ENCODE measurements around the gene CD247. TPM values are rescaled to one million over a fixed set of nuclear protein-coding genes. Genes with fewer than 3 reads are reported as not detected.

Gene CD247
- total RNA-seq, 3 donors from 2014 or later: 4.6 to 6.1 (median 4.6) TPM

- ATAC-seq: peak; percentile 99
- Histone ChIP-seq H3K9me3 (no peaks in the 10 kb centered on the region), H3K4me3 (no peak overlapping the region), H3K36me3 (ENCODE audit: low read depth) (no peaks in the 10 kb centered on the region), H3K4me1 (ENCODE audit: low read depth) (peaks cover 18% of the 10 kb centered on the region)
- DNase-seq: peak; percentile 95 to 98 (median 98)
- intact Hi-C loops (cut with DNase I, micrococcal nuclease): loop anchor here in 1 of 2 donors (5.0 kb wide), 1 partner anchor 375 kb away; no protein-coding TSS in a partner anchor
- peak; percentile 63 for TF ChIP-seq CTCF (IDR thresholded peaks at IDR 0.05)
Observed at GRCh38 chr1:167442142-167442848, 76.0 kb downstream of the CD247 start.

DNA sequence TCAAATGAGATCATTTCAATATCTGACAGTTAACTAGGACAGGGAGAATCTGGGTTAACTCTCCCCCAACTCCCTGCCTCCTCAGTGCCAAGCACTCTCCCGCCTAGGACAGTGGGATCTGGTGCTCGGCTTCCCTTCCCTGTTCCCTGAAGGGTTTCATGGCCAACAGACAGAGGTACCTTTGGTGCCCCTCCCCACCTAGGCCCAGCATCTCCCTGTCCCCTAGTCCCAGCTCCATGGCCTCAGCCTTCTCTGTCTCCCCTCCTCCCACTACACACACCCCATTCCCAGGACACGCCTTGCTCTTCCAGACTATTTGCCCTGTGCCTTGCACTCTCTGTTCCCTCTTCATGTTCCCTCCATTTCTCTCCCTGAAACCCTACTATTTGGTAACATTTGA, 77.1 kb downstream of the CD247 start:
- peak; percentile 19 for ATAC-seq
- H3K4me3 ChIP-seq: no peak overlapping the region
- intact Hi-C loops (cut with DNase I, micrococcal nuclease): loop anchor here in 1 of 2 donors (5.0 kb wide), 1 partner anchor 374 kb away; no protein-coding TSS in a partner anchor
- TF ChIP-seq CTCF (IDR thresholded peaks at IDR 0.05): no peak
- H3K36me3 ChIP-seq (ENCODE audit: low read depth): no peaks in the 10 kb centered on the region
- no peaks in the 10 kb centered on the region for H3K9me3 ChIP-seq
- H3K4me1 ChIP-seq (ENCODE audit: low read depth): peaks cover 17% of the 10 kb centered on the region
- no peak for DNase-seq

GRCh38 chr1:167440776-167441175, 77.6 kb downstream of the CD247 start:
- intact Hi-C loops (cut with DNase I, micrococcal nuclease): loop anchor here in 1 of 2 donors (5.0 kb wide), 1 partner anchor 373 kb away; no protein-coding TSS in a partner anchor
- DNase-seq: no peak
- Histone ChIP-seq H3K4me3 (no peak overlapping the region), H3K9me3 (no peaks in the 10 kb centered on the region), H3K36me3 (ENCODE audit: low read depth) (no peaks in the 10 kb centered on the region), H3K4me1 (ENCODE audit: low read depth) (peaks cover 17% of the 10 kb centered on the region)
- TF ChIP-seq CTCF (IDR thresholded peaks at IDR 0.05): no peak
- ATAC-seq: no peak

DNA sequence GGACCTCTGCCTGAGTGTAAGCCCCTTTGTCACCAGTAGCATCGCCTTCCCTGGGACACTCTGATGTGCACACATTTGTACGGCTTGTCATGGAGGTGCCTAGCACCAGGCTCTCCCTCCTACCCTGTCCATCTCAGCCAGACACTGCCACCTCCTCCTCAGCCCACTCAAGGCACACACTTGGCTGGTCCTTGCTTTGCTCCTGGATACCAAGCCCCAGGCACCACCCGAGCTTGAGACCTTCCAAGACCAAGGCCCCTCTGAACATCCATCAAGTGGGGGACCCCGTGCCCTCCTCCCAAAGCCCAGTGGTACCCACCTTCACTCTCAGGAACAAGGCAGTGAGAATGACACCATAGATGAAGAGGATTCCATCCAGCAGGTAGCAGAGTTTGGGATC, 78.0 kb downstream of the CD247 start:
- H3K36me3 ChIP-seq (ENCODE audit: low read depth): no peaks in the 10 kb centered on the region
- no peak for ATAC-seq
- no peak for DNase-seq
- no peak for TF ChIP-seq CTCF (IDR thresholded peaks at IDR 0.05)
- peaks cover 17% of the 10 kb centered on the region for H3K4me1 ChIP-seq (ENCODE audit: low read depth)
- intact Hi-C loops (cut with DNase I, micrococcal nuclease): loop anchor here in 1 of 2 donors (5.0 kb wide), 1 partner anchor 373 kb away; no protein-coding TSS in a partner anchor
- no peak overlapping the region for H3K4me3 ChIP-seq
- no peaks in the 10 kb centered on the region for H3K9me3 ChIP-seq

GRCh38 chr1:167439301-167439988, 78.9 kb downstream of the CD247 start:
- Histone ChIP-seq H3K9me3 (no peaks in the 10 kb centered on the region), H3K4me3 (no peak overlapping the region), H3K4me1 (ENCODE audit: low read depth) (peaks cover 17% of the 10 kb centered on the region), H3K36me3 (ENCODE audit: low read depth) (no peaks in the 10 kb centered on the region)
- DNase-seq (peak in 2 of 3 donors; percentile 47 to 56), ATAC-seq (no peak)
- no peak for TF ChIP-seq CTCF (IDR thresholded peaks at IDR 0.05)
- intact Hi-C loops (cut with DNase I, micrococcal nuclease): no loop called here
